ENCODE data around the gene ATP1A2.

The ATP1A2 gene

DNA sequence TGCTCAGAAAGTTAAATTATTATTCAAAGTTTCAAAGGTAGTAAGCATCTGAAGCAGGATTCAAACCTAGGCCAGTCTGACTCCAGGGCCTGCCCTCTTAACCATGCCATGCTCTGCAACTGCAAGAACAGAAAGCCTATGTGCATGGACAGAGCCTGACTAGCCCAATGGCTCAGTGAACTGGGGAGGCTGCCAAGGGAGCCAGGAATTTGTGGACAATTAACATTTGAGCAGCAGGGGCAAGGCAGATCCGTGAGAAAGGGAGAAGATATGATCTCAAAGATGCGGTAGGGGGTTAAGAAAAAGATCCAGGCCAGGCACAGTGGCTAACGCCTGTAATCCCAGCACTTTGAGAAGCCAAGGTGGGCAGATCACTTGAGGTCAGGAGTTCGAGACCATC, 29.4 kb downstream of the ATP1A2 start:
- no peak for DNase-seq (ENCODE audit: low read depth in 2 of 2, low spot score in 1 of 2)

DNA sequence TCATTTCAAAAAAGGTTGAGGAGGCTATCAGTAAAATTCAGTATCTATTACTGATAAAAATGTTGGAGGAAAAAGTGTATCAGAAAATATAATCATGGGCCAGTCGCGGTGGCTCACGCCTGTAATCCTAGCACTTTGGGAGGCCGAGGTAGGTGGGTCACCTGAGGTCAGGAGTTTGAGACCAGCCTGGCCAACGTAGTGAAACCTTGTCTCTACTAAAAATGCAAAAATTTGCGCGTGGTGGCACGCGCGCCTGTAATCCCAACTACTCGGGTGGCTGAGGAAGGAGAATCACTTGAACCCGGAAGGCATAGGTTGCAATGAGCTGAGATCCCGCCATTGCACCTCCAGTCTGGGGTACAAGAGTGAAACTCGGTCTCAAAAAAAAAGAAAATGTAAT, 30.5 kb downstream of the ATP1A2 start:
- no peak for DNase-seq (ENCODE audit: low read depth in 2 of 2, low spot score in 1 of 2)

DNA sequence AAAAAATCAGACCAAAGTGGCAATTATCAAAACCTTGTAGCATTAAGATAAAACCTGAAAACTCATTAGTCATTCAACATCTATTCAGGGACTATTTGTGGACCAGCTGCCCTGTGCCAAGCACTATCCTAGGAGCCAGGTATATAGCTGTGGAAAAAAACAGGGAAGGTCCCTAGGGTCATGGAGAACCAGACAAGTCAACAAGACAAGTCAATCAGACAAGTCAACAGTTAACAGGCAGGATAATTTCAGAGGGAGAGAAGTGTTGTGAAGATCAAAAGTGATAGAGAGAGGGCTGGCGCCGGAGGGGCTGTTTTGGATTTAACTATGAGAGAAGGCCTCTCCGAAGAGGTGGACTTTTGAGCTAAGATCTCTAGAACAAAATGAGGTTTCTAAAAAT, 32.6 kb downstream of the ATP1A2 start:
- no peak for DNase-seq (ENCODE audit: low read depth in 2 of 2, low spot score in 1 of 2)

DNA sequence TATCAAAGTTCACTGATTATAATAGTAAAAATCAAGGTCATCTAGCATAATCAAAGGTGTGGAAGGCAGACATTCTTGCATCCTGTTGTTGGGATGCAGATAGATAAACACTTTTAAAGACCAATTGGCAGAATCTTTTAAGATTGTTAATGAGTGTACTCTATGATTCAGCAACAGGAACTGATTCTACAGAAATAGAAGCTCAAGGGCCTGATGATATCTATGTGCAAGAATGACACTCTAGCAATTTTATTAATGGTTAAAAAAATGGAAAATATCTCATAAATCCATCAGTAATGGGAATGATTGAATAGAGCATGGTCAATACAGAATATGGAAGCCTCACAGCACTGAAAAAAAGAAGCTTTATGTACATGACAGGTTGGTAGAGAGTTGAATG, 33.7 kb downstream of the ATP1A2 start:
- no peak for DNase-seq (ENCODE audit: low read depth in 2 of 2, low spot score in 1 of 2)

DNA sequence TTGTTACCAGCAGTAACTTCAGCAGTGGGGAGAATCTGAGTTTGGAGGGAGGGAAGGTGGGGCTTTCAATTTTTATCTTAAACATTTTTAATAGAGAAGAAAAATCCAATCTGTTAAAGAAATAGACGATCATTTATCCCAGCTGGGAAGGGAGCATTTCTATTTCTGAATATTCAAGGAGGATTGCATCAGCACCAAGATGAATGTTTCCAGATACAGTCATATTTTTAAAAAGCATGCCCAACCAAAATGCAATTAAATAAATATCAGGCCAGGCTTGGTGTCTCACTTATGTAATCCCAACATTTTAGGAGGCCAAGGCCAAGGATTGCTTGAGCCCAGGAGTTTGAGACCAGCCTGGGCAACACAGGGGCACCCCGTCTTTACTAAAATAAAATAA, 34.2 kb downstream of the ATP1A2 start:
- DNase-seq (ENCODE audit: low read depth in 2 of 2, low spot score in 1 of 2), result no peak

DNA sequence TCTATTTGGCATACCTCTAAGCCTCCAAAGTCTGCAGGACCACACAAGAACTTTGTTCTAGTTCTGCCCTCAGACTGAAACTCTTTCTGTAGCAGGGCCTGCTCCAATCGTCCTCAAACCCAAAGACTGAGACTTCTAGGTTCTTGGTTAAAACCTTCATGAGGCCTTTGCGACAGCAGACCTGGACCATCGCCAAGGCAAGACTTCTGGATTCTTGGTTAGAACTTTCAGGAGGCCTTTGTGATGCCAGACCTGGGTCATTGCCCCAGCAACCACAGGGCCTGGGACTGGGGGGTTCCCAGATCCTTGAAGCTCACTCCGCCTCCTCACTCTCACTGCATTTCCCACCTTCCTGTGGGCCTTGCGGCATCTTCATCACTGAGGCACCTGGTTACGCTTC, 35.7 kb downstream of the ATP1A2 start, which contains the start of gene ATP1A4:
Gene ATP1A4, plus strand, starts transcription at position 301 of the 400 bp plus-strand sequence. CDS start 438 bp downstream, outside the sequence.
- no peak for DNase-seq (ENCODE audit: low read depth in 2 of 2, low spot score in 1 of 2)

DNA sequence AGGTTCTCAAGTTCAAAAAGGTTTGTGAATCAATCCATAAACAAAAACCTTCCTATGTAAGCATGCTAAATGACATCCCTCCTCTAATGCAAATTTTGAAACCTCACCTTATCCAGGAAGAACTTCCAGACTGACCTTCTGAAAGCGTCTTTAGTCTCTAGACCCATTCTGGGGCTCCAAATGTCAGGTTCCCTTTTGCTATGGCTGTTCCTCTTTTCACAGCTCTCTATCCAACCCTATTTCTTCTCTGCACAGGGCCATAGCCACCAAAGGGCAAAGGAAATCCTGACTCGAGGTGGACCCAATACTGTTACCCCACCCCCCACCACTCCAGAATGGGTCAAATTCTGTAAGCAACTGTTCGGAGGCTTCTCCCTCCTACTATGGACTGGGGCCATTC, 39.2 kb downstream of the ATP1A2 start:
- no peak for DNase-seq (ENCODE audit: low read depth in 2 of 2, low spot score in 1 of 2)

DNA sequence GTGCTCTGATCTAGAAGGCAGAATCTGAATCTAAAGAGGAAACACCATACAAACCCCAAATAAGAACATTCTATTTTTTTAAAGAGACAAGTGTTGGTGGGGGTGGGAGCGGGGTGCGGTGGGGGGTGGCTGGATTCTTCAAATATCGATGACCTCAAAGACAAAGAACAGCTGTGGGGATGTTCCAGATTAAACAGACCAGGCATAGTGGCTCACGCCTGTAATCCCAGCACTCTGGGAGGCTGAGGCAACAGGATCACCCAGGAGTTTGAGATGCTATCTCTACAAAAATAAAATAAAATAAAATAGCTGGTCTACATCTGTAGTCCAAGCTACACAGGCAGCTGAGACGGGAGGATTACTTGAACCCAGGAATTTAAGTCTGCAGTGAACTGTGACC, 40.8 kb downstream of the ATP1A2 start:
- no peak for DNase-seq (ENCODE audit: low read depth in 2 of 2, low spot score in 1 of 2)

DNA sequence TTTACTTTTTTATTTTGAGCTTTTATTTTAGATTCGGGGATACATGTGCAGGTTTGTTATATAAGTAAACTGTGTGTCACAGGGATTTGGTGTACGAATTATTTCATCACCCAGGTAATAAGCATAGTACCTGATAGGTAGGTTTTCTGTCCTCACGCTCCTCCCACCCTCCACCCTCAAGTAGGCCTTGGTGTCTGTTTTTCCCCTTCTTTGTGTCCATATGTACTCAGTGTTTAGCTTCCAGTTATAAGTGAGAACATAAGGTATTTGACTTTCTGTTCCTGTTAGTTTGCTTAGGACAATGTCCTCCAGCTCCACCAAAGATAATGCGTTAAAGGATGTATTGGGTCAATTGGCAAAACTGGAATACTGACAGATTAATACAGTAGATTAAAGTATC, 41.6 kb downstream of the ATP1A2 start:
- no peak for DNase-seq (ENCODE audit: low read depth in 2 of 2, low spot score in 1 of 2)

DNA sequence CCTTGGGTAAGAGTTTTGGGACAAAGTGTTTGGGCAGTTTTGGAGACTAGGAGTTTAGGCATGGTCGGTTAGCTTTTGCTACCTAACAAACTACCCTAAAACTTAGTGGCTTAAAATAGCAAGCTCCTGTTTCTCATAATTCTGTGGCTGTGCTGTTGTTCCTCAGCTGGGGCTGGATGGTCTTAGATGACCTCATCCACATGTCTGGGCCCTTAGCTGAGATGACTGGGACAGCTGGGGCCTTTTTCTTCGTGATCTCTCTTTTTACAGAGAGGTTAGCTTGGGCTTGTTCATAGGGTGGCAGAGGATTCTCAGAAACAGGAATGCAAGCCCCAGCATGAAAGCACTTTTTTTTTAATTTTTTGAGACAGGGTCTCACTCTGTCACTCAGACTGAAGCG, 42.5 kb downstream of the ATP1A2 start:
- DNase-seq (ENCODE audit: low read depth in 2 of 2, low spot score in 1 of 2), result no peak

DNA sequence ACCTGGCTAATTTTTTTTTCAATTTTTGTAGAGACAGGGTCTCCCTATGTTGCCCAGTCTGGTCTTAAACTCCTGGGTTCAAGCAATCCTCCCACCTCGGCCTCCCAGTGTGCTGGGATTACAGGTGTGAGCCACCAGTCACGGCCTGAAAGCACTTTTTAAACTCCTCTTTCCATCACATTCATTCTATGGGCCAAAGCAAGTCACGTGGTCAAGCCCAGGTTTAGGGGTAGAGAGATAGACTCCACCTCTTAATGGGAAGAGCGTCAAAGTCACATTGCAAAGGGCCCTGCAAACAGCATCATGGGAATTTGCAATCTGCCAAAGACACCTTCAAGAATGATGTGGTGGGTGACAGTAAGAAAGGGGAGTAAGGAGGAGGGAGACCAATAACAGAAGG, 43.0 kb downstream of the ATP1A2 start:
- no peak for DNase-seq (ENCODE audit: low read depth in 2 of 2, low spot score in 1 of 2)

DNA sequence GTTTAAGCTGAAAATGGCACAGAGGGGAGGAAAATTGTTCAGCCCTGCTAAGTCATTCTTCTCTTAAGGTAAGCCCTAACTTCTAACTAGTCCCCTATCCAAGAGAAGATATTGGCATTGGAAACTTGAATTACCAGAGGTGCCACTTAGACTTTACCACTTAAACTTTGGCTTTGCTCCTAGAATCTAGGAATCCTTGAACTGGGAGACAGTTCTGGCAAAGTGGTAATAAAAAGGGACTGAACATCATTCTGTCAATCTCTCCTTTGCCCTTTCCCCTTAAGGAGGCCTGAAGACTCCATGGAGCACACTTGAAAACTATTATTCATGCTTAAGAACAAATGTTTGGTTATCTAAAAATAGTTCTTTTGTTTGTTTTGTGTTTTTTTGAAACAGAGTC, 44.3 kb downstream of the ATP1A2 start:
- no peak for DNase-seq (ENCODE audit: low read depth in 2 of 2, low spot score in 1 of 2)

DNA sequence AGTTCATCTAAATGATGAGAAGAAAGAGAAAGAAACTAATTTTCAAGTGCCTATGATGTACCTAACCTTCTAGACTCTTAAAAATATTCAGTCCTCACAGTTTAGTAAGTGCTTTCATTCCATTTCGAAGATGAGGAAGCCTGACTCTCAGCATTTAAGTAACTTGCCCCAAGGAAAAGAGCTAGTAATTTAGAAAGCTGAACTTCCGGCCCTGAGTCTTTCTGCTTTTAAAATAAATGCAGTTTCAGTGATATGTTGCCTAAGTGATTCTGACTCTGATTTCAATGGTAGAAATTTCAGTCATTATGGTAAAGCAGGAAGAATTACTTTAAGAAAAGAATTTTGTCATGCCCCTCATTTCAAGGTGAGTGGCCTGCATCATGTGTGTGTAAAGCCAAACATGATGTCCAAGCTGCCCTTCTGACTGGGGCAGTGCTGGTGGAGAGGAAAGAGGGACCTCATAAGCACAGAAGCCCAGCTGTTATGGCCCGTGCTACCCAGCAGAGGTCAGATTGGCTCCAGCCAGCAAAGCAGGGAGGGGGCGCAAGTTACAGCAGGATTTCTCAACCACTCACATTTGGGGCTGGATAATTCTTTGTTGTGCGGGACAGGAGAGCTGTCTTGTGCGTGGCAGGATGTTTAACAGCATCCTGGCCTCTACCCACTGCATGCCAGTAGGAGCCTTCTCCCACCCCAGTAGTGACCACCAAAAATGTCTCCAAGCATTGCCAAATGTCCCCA, 46.6 kb downstream of the ATP1A2 start:
- no peak for DNase-seq (ENCODE audit: low read depth in 2 of 2, low spot score in 1 of 2)

DNA sequence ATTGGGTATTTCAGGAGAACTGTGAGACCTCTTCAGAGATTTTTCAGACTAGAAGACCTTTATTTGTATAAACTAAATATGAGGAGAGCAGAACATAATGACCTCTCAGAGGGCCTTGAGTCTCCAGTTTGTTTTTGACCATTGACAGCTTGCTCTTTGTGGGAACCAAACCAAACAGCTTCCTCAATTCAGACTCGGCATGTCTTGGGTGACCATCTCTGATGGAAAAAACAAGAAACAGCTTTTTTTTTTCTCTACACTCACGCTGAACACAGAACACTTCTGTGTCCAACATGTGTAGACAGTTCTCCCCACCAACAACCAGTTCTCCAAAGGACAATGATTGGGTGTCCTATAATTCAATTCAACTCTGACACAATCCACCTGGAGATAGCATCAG, 47.4 kb downstream of the ATP1A2 start:
- no peak for DNase-seq (ENCODE audit: low read depth in 2 of 2, low spot score in 1 of 2)

DNA sequence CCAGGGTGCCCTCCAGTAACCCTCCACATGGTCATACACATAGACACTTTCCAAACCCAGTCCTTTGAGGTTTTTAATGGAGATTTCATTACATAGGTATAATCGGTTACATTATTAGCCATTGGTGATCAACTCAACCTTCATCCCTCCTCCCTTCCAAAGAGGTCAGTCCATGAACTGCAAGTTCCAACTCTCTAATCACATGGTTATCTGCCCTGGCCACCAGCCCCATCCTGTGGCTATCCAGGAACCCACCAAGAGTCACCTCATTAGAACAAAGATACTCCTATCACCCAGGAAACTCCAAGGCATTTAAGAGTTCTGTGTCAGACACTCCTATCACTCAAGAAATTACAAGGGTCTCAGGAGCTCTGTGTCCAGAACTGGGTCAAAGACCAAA, 48.1 kb downstream of the ATP1A2 start:
- DNase-seq (ENCODE audit: low read depth in 2 of 2, low spot score in 1 of 2), result no peak

DNA sequence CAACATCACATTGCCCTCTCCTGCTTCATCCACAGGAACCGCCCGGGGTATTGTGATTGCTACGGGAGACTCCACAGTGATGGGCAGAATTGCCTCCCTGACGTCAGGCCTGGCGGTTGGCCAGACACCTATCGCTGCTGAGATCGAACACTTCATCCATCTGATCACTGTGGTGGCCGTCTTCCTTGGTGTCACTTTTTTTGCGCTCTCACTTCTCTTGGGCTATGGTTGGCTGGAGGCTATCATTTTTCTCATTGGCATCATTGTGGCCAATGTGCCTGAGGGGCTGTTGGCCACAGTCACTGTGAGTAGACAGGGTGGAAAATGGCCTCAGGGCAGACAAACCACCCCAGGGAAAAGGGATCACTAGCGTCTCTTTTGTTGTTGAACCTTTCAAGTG, 48.6 kb downstream of the ATP1A2 start:
- no peak for DNase-seq (ENCODE audit: low read depth in 2 of 2, low spot score in 1 of 2)

DNA sequence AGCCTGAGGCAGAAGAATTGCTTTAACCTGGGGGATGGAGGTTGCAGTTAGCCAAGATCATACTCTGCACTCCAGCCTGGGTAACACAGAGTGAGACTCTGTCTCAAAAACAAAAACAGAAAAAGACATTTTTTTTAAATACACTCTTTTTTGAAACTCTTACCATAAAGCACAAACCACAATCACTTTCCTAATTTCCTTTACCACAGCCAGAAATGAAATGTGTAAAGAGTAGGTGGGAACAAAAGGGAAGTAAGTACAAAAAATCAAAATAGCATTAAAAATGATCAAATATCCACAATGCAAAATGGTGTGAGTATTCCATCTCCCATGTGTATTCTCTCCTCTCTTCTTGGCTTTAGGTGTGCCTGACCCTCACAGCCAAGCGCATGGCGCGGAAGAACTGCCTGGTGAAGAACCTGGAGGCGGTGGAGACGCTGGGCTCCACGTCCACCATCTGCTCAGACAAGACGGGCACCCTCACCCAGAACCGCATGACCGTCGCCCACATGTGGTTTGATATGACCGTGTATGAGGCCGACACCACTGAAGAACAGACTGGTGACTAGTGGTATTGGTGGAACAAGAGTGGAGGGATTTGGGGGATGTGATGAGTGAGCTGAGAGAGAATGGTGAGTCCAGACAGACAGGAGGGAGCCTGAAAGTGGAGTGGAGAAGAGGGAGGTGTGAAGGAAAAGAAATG, 50.8 kb downstream of the ATP1A2 start:
- DNase-seq (ENCODE audit: low read depth in 2 of 2, low spot score in 1 of 2), result no peak

DNA sequence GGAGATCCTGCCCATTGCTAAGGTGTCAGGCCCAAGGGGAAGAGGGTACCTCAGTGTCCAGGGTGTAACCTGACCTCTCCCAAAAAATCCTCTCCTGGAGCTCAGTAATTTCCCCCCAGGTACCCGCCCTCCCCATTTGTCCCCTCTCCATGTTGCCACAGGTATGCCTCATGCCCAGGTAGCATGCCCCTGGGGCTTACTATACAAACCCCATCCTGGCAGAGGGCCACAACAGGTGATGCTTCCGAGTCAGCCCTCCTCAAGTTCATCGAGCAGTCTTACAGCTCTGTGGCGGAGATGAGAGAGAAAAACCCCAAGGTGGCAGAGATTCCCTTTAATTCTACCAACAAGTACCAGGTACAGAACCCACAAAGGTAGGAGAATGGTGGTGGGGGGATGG, 51.5 kb downstream of the ATP1A2 start:
- DNase-seq (ENCODE audit: low read depth in 2 of 2, low spot score in 1 of 2), result no peak

DNA sequence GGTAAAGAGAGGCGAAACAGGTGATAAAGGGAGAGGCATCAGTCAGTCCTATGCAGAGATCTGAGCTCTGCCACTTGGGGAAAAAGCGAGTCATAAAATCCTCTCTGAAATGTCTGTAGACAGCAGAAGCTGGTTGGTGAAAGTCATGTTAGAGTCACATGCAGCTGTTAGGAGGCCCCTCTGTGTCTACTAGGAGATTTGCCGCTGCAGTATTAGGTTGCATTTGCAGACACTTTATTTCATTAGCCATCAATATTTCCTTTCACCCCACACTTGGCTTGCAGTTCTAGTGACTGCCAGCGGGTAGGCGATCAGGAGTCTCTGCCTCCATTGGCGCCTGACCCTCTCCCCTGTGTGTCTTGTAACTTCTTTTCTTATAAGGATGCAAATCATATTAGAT, 52.0 kb downstream of the ATP1A2 start:
- DNase-seq (ENCODE audit: low read depth in 2 of 2, low spot score in 1 of 2), result no peak

DNA sequence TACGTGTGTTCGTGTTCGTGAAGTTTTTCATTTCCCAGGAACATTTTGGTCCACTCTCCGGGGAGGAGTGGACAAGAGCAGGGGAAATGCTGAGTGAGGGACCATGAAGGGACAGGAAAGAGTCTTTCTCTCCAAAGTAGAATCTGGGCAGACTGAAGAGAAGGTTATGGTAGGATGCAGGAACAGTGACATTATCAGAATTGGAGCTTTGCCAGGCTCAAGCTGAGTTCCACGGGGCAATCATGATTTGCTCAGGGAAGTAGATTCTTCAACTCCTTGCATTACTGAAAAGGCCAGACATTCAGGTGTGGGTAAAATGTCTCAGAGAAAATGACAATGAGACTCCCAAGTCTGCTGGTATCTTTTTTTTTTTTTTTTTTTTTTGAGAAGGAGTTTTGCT, 52.5 kb downstream of the ATP1A2 start:
- no peak for DNase-seq (ENCODE audit: low read depth in 2 of 2, low spot score in 1 of 2)

DNA sequence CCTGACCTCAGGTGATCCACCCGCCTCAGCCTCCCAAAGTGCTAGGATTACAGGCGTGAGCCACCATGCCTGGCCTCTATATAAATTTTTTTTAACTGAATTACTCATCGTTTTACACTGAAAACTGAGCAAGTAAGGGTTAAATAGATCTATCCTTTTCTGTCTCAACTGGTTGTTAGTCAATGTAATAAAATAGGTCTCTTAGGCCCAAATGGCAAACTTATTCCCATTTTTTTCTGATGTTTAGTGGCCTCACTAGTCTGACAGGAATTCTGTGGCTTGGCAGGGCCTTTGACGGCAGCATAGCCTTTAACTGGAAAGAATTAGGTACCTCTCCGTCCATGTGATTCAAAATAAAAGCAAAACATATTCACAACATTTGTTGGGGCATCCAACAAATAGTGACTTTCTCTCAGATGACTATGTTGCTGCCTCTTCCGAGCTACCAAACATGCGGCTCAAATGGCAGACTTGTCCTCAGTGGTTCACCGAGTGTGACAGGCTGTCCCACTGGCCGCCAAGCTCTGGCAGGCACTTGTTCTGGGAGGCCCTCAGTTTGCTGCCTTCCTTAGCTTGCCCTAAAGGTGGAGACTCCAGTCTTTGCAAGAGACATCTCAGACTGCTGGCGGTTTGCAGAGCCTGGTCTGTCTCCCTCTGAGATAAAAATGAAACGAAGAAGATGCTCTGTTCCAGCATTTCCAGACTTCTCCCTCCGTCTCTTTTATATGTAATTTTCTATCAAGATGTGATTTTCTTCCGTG, 53.2 kb downstream of the ATP1A2 start:
- no peak for DNase-seq (ENCODE audit: low read depth in 2 of 2, low spot score in 1 of 2)
